Hematopoietic multipotent progenitor cell (in vitro differentiated cells): ENCODE measurements around the gene KCNB1. TPM values are rescaled to one million over a fixed set of nuclear protein-coding genes. Genes with fewer than 3 reads are reported as not detected.

Experiments used
- DNase-seq, 3 donors: peaks; one replicate each; pipeline ENCODE4 v3.0.0-alpha.2; 2011 to 2015; ENCODE audit warnings: low read depth in 2 of 3, low spot score in 2 of 3
- total RNA-seq: library from RNA; depleted of rRNA; stranded (reverse); fragments of >200 nt; gene quantifications from one replicate; pipeline ENCODE4 v1.2.3, GENCODE V29; 2012

Gene KCNB1
- total RNA-seq, 1 donor = under 0.01 TPM

GRCh38 chr20:49395659-49396058 lies 86.8 kb downstream of the KCNB1 start:
- no peak for DNase-seq

- no peak for DNase-seq
Measured at GRCh38 chr20:49395183-49395582, 87.3 kb downstream of the KCNB1 start.

GRCh38 chr20:49394757-49395156 lies 87.7 kb downstream of the KCNB1 start:
- no peak for DNase-seq

- DNase-seq = no peak
Measured at GRCh38 chr20:49394264-49394663, 88.2 kb downstream of the KCNB1 start.

GRCh38 chr20:49393803-49394202 lies 88.7 kb downstream of the KCNB1 start:
- DNase-seq = no peak

- no peak for DNase-seq
Measured at GRCh38 chr20:49392745-49393144, 89.7 kb downstream of the KCNB1 start.

- DNase-seq = no peak
Measured at GRCh38 chr20:49391404-49392245, 90.8 kb downstream of the KCNB1 start.

- no peak for DNase-seq
Measured at GRCh38 chr20:49389854-49390253, 92.6 kb downstream of the KCNB1 start.

GRCh38 chr20:49388744-49389143 lies 93.7 kb downstream of the KCNB1 start:
- no peak for DNase-seq

- no peak for DNase-seq
Measured at GRCh38 chr20:49387581-49387939, 94.9 kb downstream of the KCNB1 start.

- DNase-seq = no peak
Measured at GRCh38 chr20:49386848-49387580, 95.5 kb downstream of the KCNB1 start.

- DNase-seq = peak in 2 of 3 donors; percentile 21 to 41
Measured at GRCh38 chr20:49385465-49385864, 97.0 kb downstream of the KCNB1 start.

GRCh38 chr20:49384437-49385434 lies 97.7 kb downstream of the KCNB1 start:
- peak in 2 of 3 donors; percentile 68 to 87 for DNase-seq

- no peak for DNase-seq
Measured at GRCh38 chr20:49381558-49382493, 100.6 kb downstream of the KCNB1 start.

GRCh38 chr20:49380337-49380780 lies 102.1 kb downstream of the KCNB1 start:
- DNase-seq = no peak

GRCh38 chr20:49379338-49379737 lies 103.1 kb downstream of the KCNB1 start:
- no peak for DNase-seq

GRCh38 chr20:49377326-49377725 lies 105.1 kb downstream of the KCNB1 start:
- DNase-seq = no peak

GRCh38 chr20:49375170-49375569 lies 107.3 kb downstream of the KCNB1 start:
- DNase-seq = no peak

GRCh38 chr20:49372095-49372734 lies 110.3 kb downstream of the KCNB1 start:
- no peak for DNase-seq
